ENCODE results near the gene RBM23. TPM values are rescaled to one million over a fixed set of nuclear protein-coding genes. Genes with fewer than 3 reads are reported as not detected.

RBM23 gene
- 109 and 135 TPM in 2 replicates for total RNA-seq

GRCh38 chr14:22918804-22919600 lies at the start of gene RBM23:
RBM23 (minus strand) TSS chr14:22919149.

GRCh38 chr14:22929104-22929960 lies 10.4 kb upstream of the RBM23 start, which contains the start of gene PRMT5:
PRMT5 (minus strand) TSS chr14:22929376; CDS start chr14:22929361, 15 bp downstream.

GRCh38 chr14:22883173-22883976 lies 35.6 kb downstream of the RBM23 start, which contains the start of gene REM2:
REM2 (plus strand) TSS chr14:22883222; CDS start chr14:22883288, 66 bp downstream.

GRCh38 chr14:22871224-22872032 lies 47.5 kb downstream of the RBM23 start, which contains the start of gene LRP10:
LRP10 (plus strand) TSS chr14:22871740; CDS start chr14:22872304, 564 bp downstream.

Small RNA genes lying within 50 kb of the gene (small RNA-seq; reads per million reads assigned to genes)
- not detected for gene RF00019 (ENCODE audit: low replicate concordance)

Other genes with a start within 250 kb of the RBM23 start
- gene OXA1L, start 152.5 kb downstream of the RBM23 start, total RNA-seq: 56.3 and 101 TPM in 2 replicates
- gene SLC7A7, start 103.7 kb downstream of the RBM23 start, total RNA-seq: 7.4 and 26.5 TPM in 2 replicates
- 35.5 and 42.1 TPM in 2 replicates for gene MRPL52, start 89.3 kb downstream of the RBM23 start, total RNA-seq
- 664 and 991 TPM in 2 replicates for gene MMP14, start 82.6 kb downstream of the RBM23 start, total RNA-seq
- 147 and 218 TPM in 2 replicates for gene LRP10, start 47.4 kb downstream of the RBM23 start, total RNA-seq
- gene REM2, start 35.9 kb downstream of the RBM23 start, total RNA-seq: 0.22 TPM in 1 of 2 replicates, not detected in the other
- 81.0 and 87.8 TPM in 2 replicates for gene PRMT5, start 10.2 kb upstream of the RBM23 start, total RNA-seq
- gene HAUS4, start 37.9 kb upstream of the RBM23 start, total RNA-seq: 19.7 and 32.2 TPM in 2 replicates
- gene AJUBA, start 63.4 kb upstream of the RBM23 start, total RNA-seq: 50.4 and 91.7 TPM in 2 replicates
- 6.2 and 6.6 TPM in 2 replicates for gene C14orf93, start 91.0 kb upstream of the RBM23 start, total RNA-seq
- 156 and 197 TPM in 2 replicates for gene PSMB5, start 115.8 kb upstream of the RBM23 start, total RNA-seq
- gene PSMB11, start 123.1 kb upstream of the RBM23 start, total RNA-seq: not detected in 2 replicates
- 3.1 and 9.2 TPM in 2 replicates for gene CDH24, start 138.4 kb upstream of the RBM23 start, total RNA-seq
- gene ACIN1, start 176.0 kb upstream of the RBM23 start, total RNA-seq: 73.5 and 107 TPM in 2 replicates
- 35.7 and 41.2 TPM in 2 replicates for gene C14orf119, start 176.4 kb upstream of the RBM23 start, total RNA-seq
- not detected in 2 replicates for gene CIROP, start 185.8 kb upstream of the RBM23 start, total RNA-seq
- not detected in 2 replicates for gene CEBPE, start 200.1 kb upstream of the RBM23 start, total RNA-seq